GM12892 (cell line): ENCODE measurements around the gene TENM4.

ENCODE experiments used
- POLR2A ChIP-seq: IDR thresholded peaks from 2 replicates; pipeline ENCODE4 v1.6.1; 2011; ENCODE audit warnings: low read depth, low read length, control low read depth
- TAF1 ChIP-seq: IDR thresholded peaks from 2 replicates; pipeline ENCODE4 v1.6.1; 2011; ENCODE audit warnings: low read depth, mild to moderate bottlenecking, control low read depth, low read length, borderline replicate concordance

- no peak for TF ChIP-seq TAF1
- TF ChIP-seq POLR2A = no peak
These were observed 27.6 kb downstream of the TENM4 start for GRCh38 chr11:79413268-79413667.
